Stomach (tissue), 4 donors: ENCODE measurements around the gene BLID.

Source experiments
- CTCF ChIP-seq, 7 experiments: fragments of 450-650 bp in 4 of 7; fragments of 200-600 bp in 3 of 7; sonication (generic) in 3 of 7; IDR thresholded peaks; one replicate each; pipeline ENCODE4 v1.5.1; 2016 to 2019; ENCODE audit warnings: antibody characterized with exemption in 7 of 7, control low read depth in 2 of 7, mild to moderate bottlenecking in 1 of 7
- EP300 ChIP-seq: sonication (generic); formaldehyde crosslinking; IDR thresholded peaks from one replicate; pipeline ENCODE4 v1.6.1; 2017; ENCODE audit warnings: antibody characterized with exemption
- POLR2A ChIP-seq, 4 donors: fragments of 450-650 bp; IDR thresholded peaks; one replicate each; pipeline ENCODE4 v1.6.1; 2016; ENCODE audit warnings: antibody characterized with exemption in 4 of 4, control low read depth in 2 of 4, mild to moderate bottlenecking in 1 of 4, moderate library complexity in 1 of 4
- POLR2AphosphoS5 ChIP-seq, 3 donors: sonication (generic); formaldehyde crosslinking; IDR thresholded peaks; one replicate each; pipeline ENCODE4 v1.6.1; 2016; ENCODE audit warnings: antibody characterized with exemption in 3 of 3

DNA sequence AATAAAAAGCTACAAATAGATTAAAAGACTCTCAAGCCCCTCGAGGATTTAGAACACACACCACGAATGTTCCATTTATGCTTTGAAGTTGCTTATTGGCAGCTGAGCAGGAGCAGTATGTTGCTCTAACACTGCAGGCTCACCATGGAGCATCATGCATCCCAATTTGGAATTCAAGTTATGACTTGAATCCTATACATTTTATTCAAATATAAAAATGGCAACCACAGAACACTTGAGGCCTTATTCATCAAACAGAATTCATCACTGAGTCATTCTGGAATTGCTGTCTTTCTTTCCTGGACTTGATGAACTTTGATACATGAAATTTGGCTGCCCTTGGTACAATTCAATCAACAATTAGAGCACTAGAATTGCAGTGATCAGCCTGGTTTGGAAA is 24.5 kb upstream of the BLID start:
- TF ChIP-seq CTCF (IDR thresholded peaks at IDR 0.05), result no peak
- TF ChIP-seq POLR2A (IDR thresholded peaks at IDR 0.05), result no peak
- TF ChIP-seq POLR2AphosphoS5 (IDR thresholded peaks at IDR 0.05), result no peak
- no peak for TF ChIP-seq EP300
